GM19043 (cell line): ENCODE measurements around the gene DBI.
"Not testable (repeated sequence)": the region's sequence is repeated elsewhere in the genome, so short reads cannot be mapped to it uniquely, and the experiment has no call there.

ENCODE experiments used
- ATAC-seq: cut with Tn5 transposase; IDR thresholded peaks from one replicate; pipeline ENCODE4 v1.9.1; 2021; ENCODE audit warnings: low read depth; ENCODE audit not compliant: unreplicated experiment

Gene DBI

GRCh38 chr2:119364798-119365197 lies 2.0 kb upstream of the DBI start:
- ATAC-seq, result no peak

GRCh38 chr2:119365436-119365835 lies 1.3 kb upstream of the DBI start:
- ATAC-seq, result no peak

GRCh38 chr2:119366161-119366648 lies 572 bp upstream of the DBI start:
- ATAC-seq, result peak; percentile 2

GRCh38 chr2:119367472-119368099 lies 809 bp downstream of the DBI start:
- ATAC-seq, result no peak

GRCh38 chr2:119369845-119370244 lies 3.1 kb downstream of the DBI start:
- no peak for ATAC-seq

- no peak for ATAC-seq
These were observed 4.3 kb downstream of the DBI start for GRCh38 chr2:119371111-119371510.

GRCh38 chr2:119372778-119373568 lies 6.2 kb downstream of the DBI start:
- no peak for ATAC-seq

GRCh38 chr2:119373907-119374745 lies 7.3 kb downstream of the DBI start:
- not testable (repeated sequence) for ATAC-seq

GRCh38 chr2:119376406-119376805 lies 9.6 kb downstream of the DBI start:
- not testable (repeated sequence) for ATAC-seq

- no peak for ATAC-seq
These were observed 10.0 kb downstream of the DBI start for GRCh38 chr2:119376810-119377209.

GRCh38 chr2:119377294-119377992 lies 10.7 kb downstream of the DBI start:
- no peak for ATAC-seq

- ATAC-seq, result no peak
These were observed 11.2 kb downstream of the DBI start for GRCh38 chr2:119377993-119378345.

- no peak for ATAC-seq
These were observed 11.8 kb downstream of the DBI start for GRCh38 chr2:119378566-119378965.

GRCh38 chr2:119383410-119384140 lies 16.8 kb downstream of the DBI start:
- ATAC-seq, result no peak

- ATAC-seq, result no peak
These were observed 18.2 kb downstream of the DBI start for GRCh38 chr2:119384971-119385370.

GRCh38 chr2:119385466-119385865 lies 18.7 kb downstream of the DBI start:
- no peak for ATAC-seq

GRCh38 chr2:119387381-119388129 lies 20.8 kb downstream of the DBI start:
- ATAC-seq, result peak; percentile 60

GRCh38 chr2:119389615-119390306 lies 23.0 kb downstream of the DBI start:
- no peak for ATAC-seq
